ENCODE measurements around the gene TGIF2.

DNA sequence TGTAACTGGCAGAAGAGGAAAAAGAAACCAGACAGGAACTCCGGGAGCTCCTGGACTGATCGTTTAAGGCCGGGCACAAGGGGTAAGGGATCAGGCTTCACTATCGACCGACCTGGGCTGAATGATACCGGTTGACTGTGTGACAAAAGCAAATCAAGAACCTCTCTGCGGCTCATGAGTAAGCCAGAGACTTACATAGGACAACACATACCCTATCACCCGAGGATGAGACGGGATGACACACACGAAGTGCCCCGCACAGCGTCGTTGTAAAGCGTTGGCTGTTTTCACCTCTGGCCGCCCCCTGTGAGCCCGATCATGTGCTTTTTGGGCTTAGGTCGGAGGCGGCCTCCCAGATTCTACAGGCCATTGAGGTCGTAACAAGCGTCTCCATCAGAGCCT is 695 bp upstream of the TGIF2 start:
- TF ChIP-seq EZH2 (IDR thresholded peaks at IDR 0.05; ENCODE audit: insufficient read depth, poor library complexity, severe bottlenecking), result no peak
- TF ChIP-seq EZH2phosphoT487 (IDR thresholded peaks at IDR 0.05; ENCODE audit: insufficient read depth, low read depth), result no peak

Measured in GM23248 (cell line).